SK-N-SH treated with all-trans-retinoic acid at 6 μM for 48 hours (cell line): ENCODE data around the gene STX12.
"Not testable (repeated sequence)": the region's sequence is repeated elsewhere in the genome, so short reads cannot be mapped to it uniquely, and the experiment has no call there.

ENCODE experiments used
- ATAC-seq: fragments of 200-7000 bp; cut with Tn5 transposase; 3 replicates; pipeline ENCODE4 v1.9.1; 2020; ENCODE audit warnings: mild to moderate bottlenecking, moderate library complexity
- CSDC2 ChIP-seq: fragments of 250-450 bp; sonication (Bioruptor Pico); IDR thresholded peaks from 2 replicates; pipeline ENCODE4 v1.5.0; 2020; ENCODE audit warnings: mild to moderate bottlenecking, moderate library complexity
- ESRRG ChIP-seq: fragments of 250-450 bp; sonication (Bioruptor Pico); IDR thresholded peaks from 2 replicates; pipeline ENCODE4 v1.6.1; 2021; ENCODE audit warnings: mild to moderate bottlenecking
- GLIS3 ChIP-seq: fragments of 250-450 bp; sonication (Bioruptor Pico); IDR thresholded peaks from 2 replicates; pipeline ENCODE4 v1.5.0; 2020; ENCODE audit warnings: mild to moderate bottlenecking, moderate library complexity
- OSR1 ChIP-seq: fragments of 250-450 bp; sonication (Bioruptor Pico); IDR thresholded peaks from 2 replicates; pipeline ENCODE4 v1.8.0; 2022; ENCODE audit warnings: moderate library complexity, mild to moderate bottlenecking, inconsistent platforms
- RARB ChIP-seq: fragments of 250-450 bp; sonication (Bioruptor Pico); IDR thresholded peaks from 2 replicates; pipeline ENCODE4 v1.8.0; 2021; ENCODE audit warnings: mild to moderate bottlenecking, moderate library complexity
- TOX ChIP-seq: fragments of 250-450 bp; sonication (Bioruptor Pico); IDR thresholded peaks from 2 replicates; pipeline ENCODE4 v1.8.0; 2021; ENCODE audit warnings: mild to moderate bottlenecking, moderate library complexity, borderline replicate concordance
- TSHZ2 ChIP-seq: fragments of 250-450 bp; sonication (Bioruptor Pico); IDR thresholded peaks from 2 replicates; pipeline ENCODE4 v1.5.0; 2020; ENCODE audit warnings: mild to moderate bottlenecking, moderate library complexity
- ZC3H10 ChIP-seq: fragments of 250-450 bp; sonication (Bioruptor Pico); IDR thresholded peaks from 2 replicates; pipeline ENCODE4 v1.5.1; 2021; ENCODE audit warnings: mild to moderate bottlenecking, moderate library complexity
- ZFP3 ChIP-seq: fragments of 250-450 bp; sonication (Bioruptor Pico); IDR thresholded peaks from 2 replicates; pipeline ENCODE4 v1.5.0; 2020; ENCODE audit warnings: mild to moderate bottlenecking, moderate library complexity
- ZNF70 ChIP-seq: fragments of 450-650 bp; formaldehyde crosslinking; IDR thresholded peaks from 2 replicates; pipeline ENCODE4 v1.5.0; 2020; ENCODE audit warnings: mild to moderate bottlenecking, moderate library complexity
- ZNF8 ChIP-seq: fragments of 450-650 bp; formaldehyde crosslinking; IDR thresholded peaks from 2 replicates; pipeline ENCODE4 v1.5.0; 2020; ENCODE audit warnings: mild to moderate bottlenecking, moderate library complexity
- TF ChIP-seq, protein P1 (sequence below): fragments of 250-450 bp; sonication (Bioruptor Pico); IDR thresholded peaks from 2 replicates; pipeline ENCODE4 v1.5.1; 2020; ENCODE audit warnings: low read depth, mild to moderate bottlenecking, moderate library complexity
- TF ChIP-seq, protein P2 (sequence below): fragments of 250-450 bp; sonication (Bioruptor Pico); IDR thresholded peaks from 2 replicates; pipeline ENCODE4 v1.5.1; 2021; ENCODE audit warnings: mild to moderate bottlenecking, moderate library complexity
- TF ChIP-seq, protein P3 (sequence below): fragments of 250-450 bp; sonication (Bioruptor Pico); IDR thresholded peaks from 2 replicates; pipeline ENCODE4 v1.8.0; 2021; ENCODE audit warnings: low read depth, mild to moderate bottlenecking, moderate library complexity, borderline replicate concordance

Gene STX12

DNA sequence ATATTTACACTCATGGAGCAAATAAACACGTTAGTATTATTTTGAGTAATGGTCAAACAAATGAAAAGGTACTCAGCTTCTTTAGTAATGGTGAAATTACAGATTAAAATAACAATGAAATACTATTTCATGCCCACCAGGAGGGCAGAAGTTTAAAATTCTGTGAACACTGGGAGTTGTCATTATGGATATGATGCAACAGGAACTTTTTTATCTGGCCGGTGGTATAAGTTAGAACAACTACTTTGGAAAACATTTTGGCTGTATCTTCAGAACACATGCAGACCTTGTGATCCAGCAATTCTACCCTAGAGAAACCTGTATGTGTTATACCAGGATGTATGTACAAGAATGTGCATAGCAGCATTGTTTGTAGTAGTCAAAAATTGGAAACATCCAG is 34.4 kb downstream of the STX12 start (continued):
- no peak for TF ChIP-seq TSHZ2
- TF ChIP-seq ZFP3, result no peak
- TF ChIP-seq, protein P1, sequence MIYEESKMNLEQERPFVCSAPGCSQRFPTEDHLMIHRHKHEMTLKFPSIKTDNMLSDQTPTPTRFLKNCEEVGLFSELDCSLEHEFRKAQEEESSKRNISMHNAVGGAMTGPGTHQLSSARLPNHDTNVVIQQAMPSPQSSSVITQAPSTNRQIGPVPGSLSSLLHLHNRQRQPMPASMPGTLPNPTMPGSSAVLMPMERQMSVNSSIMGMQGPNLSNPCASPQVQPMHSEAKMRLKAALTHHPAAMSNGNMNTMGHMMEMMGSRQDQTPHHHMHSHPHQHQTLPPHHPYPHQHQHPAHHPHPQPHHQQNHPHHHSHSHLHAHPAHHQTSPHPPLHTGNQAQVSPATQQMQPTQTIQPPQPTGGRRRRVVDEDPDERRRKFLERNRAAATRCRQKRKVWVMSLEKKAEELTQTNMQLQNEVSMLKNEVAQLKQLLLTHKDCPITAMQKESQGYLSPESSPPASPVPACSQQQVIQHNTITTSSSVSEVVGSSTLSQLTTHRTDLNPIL (CRISPR knock-in tag), result no peak

DNA sequence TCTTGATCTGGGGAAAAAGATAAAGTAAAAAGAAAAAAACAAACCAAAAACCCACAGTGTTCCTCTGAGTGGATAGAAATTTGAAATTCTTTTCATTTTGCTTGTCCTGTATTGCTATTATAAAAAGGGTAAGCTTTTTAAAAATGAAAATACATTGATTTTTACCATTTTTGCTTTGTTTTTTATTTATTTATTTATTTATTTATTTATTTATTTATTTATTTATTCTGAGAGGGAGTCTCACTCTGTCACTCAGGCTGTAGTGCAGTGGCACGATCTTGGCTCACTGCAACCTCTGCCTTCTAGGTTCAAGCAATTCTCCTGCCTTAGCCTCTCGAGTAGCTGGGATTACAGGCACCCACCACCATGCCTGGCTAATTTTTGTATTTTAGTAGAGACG is 35.1 kb downstream of the STX12 start:
- not testable (repeated sequence) for ATAC-seq

DNA sequence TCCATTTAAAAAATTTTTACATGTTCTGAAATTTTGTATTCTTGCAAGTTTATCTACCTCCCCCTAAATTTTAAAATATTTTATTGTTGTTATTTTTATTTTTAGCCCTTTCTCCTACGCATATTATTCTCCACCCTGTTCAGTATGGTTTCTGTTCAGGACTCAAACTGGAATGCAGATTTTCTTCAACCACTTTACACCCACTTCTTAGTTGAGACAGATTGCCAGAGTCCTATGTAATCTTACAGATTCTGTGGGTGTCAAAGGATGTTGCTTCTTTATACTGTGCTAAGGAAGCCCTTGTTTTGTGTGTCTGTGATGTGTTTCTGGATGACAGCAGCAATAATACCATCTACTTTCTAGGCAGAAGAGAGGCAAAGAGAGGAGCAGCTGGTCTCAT is 36.9 kb downstream of the STX12 start:
- ATAC-seq, result no peak
- TF ChIP-seq ZNF70 (CRISPR knock-in tag) (no peak), ZFP3 (no peak), TOX (CRISPR knock-in tag) (no peak), ZNF8 (CRISPR knock-in tag) (no peak), CSDC2 (CRISPR knock-in tag) (no peak), RARB (CRISPR knock-in tag) (no peak), GLIS3 (CRISPR knock-in tag) (no peak), ZC3H10 (CRISPR knock-in tag) (no peak), OSR1 (CRISPR knock-in tag) (no peak)
- TF ChIP-seq, protein P2, sequence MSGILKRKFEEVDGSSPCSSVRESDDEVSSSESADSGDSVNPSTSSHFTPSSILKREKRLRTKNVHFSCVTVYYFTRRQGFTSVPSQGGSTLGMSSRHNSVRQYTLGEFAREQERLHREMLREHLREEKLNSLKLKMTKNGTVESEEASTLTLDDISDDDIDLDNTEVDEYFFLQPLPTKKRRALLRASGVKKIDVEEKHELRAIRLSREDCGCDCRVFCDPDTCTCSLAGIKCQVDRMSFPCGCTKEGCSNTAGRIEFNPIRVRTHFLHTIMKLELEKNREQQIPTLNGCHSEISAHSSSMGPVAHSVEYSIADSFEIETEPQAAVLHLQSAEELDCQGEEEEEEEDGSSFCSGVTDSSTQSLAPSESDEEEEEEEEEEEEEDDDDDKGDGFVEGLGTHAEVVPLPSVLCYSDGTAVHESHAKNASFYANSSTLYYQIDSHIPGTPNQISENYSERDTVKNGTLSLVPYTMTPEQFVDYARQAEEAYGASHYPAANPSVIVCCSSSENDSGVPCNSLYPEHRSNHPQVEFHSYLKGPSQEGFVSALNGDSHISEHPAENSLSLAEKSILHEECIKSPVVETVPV (CRISPR knock-in tag), result no peak
- TF ChIP-seq, protein P1 (CRISPR knock-in tag), result no peak

DNA sequence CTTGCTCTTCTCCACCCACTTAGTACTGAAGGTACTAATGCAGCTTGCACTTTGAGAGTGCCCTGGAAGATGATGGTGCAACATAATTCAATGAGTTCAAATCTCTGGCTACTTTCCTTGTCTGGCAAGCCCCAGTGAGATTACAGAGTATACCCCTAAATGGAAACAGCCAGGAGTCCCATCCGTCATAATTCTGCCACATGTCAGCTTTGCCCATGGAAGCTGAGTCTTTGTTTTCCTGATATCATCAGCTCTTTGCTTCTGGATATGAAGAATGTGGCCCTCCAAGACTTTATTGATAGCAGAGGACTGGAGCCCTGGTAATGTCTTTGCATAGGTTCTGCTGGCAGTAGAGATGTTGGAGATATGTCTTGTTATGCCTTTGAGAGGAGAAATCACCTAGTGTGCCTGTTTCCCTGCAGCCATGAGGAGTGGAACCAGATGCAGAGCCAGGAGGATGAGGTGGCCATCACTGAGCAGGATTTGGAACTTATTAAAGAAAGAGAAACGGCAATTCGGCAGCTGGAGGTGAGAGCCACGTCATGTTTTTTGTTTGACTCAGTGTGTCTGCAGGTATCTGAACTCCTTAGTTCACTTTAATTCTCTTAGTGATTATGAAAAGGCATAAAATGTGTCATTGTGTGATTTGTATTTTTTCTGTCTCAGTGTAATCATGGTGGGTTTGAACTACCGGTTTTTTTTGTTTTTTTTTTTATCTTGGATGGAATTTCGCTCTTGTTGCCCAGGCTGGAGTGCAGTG is 38.9 kb downstream of the STX12 start:
- TF ChIP-seq RARB (CRISPR knock-in tag) (no peak), OSR1 (CRISPR knock-in tag) (no peak), ZNF8 (CRISPR knock-in tag) (no peak), ZNF70 (CRISPR knock-in tag) (no peak), ESRRG (no peak)
- TF ChIP-seq, protein P1 (CRISPR knock-in tag), result no peak
- TF ChIP-seq, protein P3, sequence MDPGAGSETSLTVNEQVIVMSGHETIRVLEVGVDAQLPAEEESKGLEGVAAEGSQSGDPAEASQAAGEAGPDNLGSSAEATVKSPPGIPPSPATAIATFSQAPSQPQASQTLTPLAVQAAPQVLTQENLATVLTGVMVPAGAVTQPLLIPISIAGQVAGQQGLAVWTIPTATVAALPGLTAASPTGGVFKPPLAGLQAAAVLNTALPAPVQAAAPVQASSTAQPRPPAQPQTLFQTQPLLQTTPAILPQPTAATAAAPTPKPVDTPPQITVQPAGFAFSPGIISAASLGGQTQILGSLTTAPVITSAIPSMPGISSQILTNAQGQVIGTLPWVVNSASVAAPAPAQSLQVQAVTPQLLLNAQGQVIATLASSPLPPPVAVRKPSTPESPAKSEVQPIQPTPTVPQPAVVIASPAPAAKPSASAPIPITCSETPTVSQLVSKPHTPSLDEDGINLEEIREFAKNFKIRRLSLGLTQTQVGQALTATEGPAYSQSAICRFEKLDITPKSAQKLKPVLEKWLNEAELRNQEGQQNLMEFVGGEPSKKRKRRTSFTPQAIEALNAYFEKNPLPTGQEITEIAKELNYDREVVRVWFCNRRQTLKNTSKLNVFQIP (CRISPR knock-in tag), result no peak
- ATAC-seq, result no peak
